CD4-positive, alpha-beta T cell (primary cell): ENCODE measurements around the gene YAE1. TPM values are rescaled to one million over a fixed set of nuclear protein-coding genes. Genes with fewer than 3 reads are reported as not detected.

Source experiments
- ATAC-seq: fragments of 200-7000 bp; cut with Tn5 transposase; one replicate; pipeline ENCODE4 v1.10.0; 2022; ENCODE audit warnings: mild to moderate bottlenecking; ENCODE audit not compliant: poor library complexity
- CTCF ChIA-PET: fragments of 350-600 bp; sonication (Branson Sonifier 250); formaldehyde crosslinking; loops from one replicate; lab custom pipeline; 2021; ENCODE audit warnings: antibody characterized with exemption, inconsistent platforms; lab: Charles Lee
- POLR2A ChIA-PET: fragments of 350-600 bp; sonication (Branson Sonifier 250); formaldehyde crosslinking; loops from one replicate; lab custom pipeline; 2021; ENCODE audit warnings: antibody characterized with exemption, inconsistent platforms; lab: Charles Lee
- DNase-seq, 14 experiments: peaks; one replicate each; pipeline ENCODE4 v3.0.0-alpha.2; 2013 to 2020; ENCODE audit warnings: mixed read lengths in 2 of 14
- H3K27ac ChIP-seq, 2 donors: one replicate each; pipeline versions ENCODE4 v1.5.1 to v1.7.0; 2013; ENCODE audit warnings: low read length in 2 of 2, low read depth in 1 of 2, mild to moderate bottlenecking in 1 of 2
- H3K27me3 ChIP-seq, 2 experiments: 1 replicate in 1 of 2; 2 replicates in 1 of 2; pipeline versions ENCODE4 v1.6.1 to v1.7.0; 2013; ENCODE audit warnings: low read length in 2 of 2, control low read depth in 1 of 2, mild to moderate bottlenecking in 1 of 2, moderate library complexity in 1 of 2; ENCODE audit not compliant: insufficient read depth in 2 of 2, control insufficient read depth in 1 of 2
- H3K36me3 ChIP-seq: one replicate; pipeline ENCODE4 v1.6.1; 2013; ENCODE audit warnings: low read length, control low read depth; ENCODE audit not compliant: insufficient read depth
- H3K4me1 ChIP-seq: one replicate; pipeline ENCODE4 v1.6.1; 2013; ENCODE audit warnings: low read length, control low read depth; ENCODE audit not compliant: insufficient read depth
- H3K4me3 ChIP-seq: one replicate; pipeline ENCODE4 v1.5.1; 2013; ENCODE audit warnings: mild to moderate bottlenecking, low read length, moderate library complexity
- H3K9me3 ChIP-seq, 2 experiments: 1 replicate in 1 of 2; 2 replicates in 1 of 2; pipeline versions ENCODE4 v1.6.1 to v1.7.0; 2013; ENCODE audit warnings: low read length in 2 of 2, mild to moderate bottlenecking in 2 of 2, control low read depth in 1 of 2, moderate library complexity in 1 of 2; ENCODE audit not compliant: control insufficient read depth in 1 of 2, insufficient read depth in 1 of 2
- H3K27ac Mint-ChIP-seq: one replicate; pipeline ENCODE4 v1.8.0; 2020; ENCODE audit warnings: mixed read lengths
- H3K27me3 Mint-ChIP-seq: one replicate; pipeline ENCODE4 v1.8.0; 2021; ENCODE audit warnings: mixed read lengths
- H3K36me3 Mint-ChIP-seq: one replicate; pipeline ENCODE4 v1.8.0; 2021; ENCODE audit warnings: low read depth, mixed read lengths
- H3K4me1 Mint-ChIP-seq: one replicate; pipeline ENCODE4 v1.8.0; 2021; ENCODE audit warnings: low read depth, mixed read lengths
- H3K4me3 Mint-ChIP-seq: one replicate; pipeline ENCODE4 v1.8.0; 2020; ENCODE audit warnings: mild to moderate bottlenecking, mixed read lengths
- H3K9me3 Mint-ChIP-seq: one replicate; pipeline ENCODE4 v1.8.0; 2020; ENCODE audit warnings: mixed read lengths
- CTCF ChIP-seq: fragments of 200-600 bp; IDR thresholded peaks from one replicate; pipeline ENCODE4 v1.8.0; 2022; ENCODE audit warnings: antibody characterized with exemption, mild to moderate bottlenecking
- intact Hi-C, 2 experiments: fragments of 100-400 bp; cut with DNase I in 1 of 2; cut with micrococcal nuclease in 1 of 2; formaldehyde crosslinking; loops; one replicate each; pipeline versions ENCODE4 v1.15.1 to v1.9.0; 2023 to 2025; cut with DNase I, micrococcal nuclease
- total RNA-seq, 174 experiments: library from RNA in 2 of 174; stranded (reverse) in 2 of 174; gene quantifications; one replicate each; pipeline ENCODE4 v1.2.3 and lab custom pipeline; 2021 to 2026

YAE1 gene
- total RNA-seq, 2 experiments from 2014 or later, result 5.0 to 7.4 TPM

DNA sequence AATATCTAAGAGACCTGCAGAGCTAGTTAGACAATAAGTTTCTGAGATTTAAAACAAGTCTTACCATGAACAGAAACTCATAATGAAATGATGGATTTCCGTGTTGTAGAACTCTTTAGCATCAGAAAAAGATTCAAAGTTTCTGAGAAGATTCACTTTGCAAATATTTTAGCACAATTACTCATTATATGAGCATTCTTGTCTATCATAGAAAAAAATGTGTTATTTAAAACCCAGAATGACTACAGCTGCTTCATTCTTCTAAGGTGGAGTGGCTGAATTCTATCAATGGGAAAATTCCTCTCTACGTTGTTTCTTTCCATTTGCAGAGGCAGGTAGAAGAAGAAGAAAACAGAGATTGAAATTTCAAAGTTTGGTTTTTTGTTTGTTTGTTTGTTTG is 36.1 kb downstream of the YAE1 start:
- Mint-ChIP-seq H3K27me3 (no peaks in the 10 kb centered on the region), H3K9me3 (no peaks in the 10 kb centered on the region), H3K36me3 (no peaks in the 10 kb centered on the region), H3K4me3 (no peak overlapping the region), H3K27ac (no peak overlapping the region), H3K4me1 (peaks cover 36% of the 10 kb centered on the region)
- Histone ChIP-seq H3K27ac (no peak overlapping the region), H3K4me1 (peaks cover 5% of the 10 kb centered on the region), H3K4me3 (no peak overlapping the region), H3K36me3 (no peaks in the 10 kb centered on the region), H3K9me3 (no peaks in the 10 kb centered on the region), H3K27me3 (no peaks in the 10 kb centered on the region)
- POLR2A ChIA-PET, result no interaction called here
- no peak for TF ChIP-seq CTCF
- CTCF ChIA-PET, result interaction anchor here (1.9 kb wide), 1 partner anchor 8 kb away, joined by 5 read pairs; no protein-coding TSS in a partner anchor
- intact Hi-C loops, result no loop called here
- DNase-seq (no peak), ATAC-seq (no peak)

DNA sequence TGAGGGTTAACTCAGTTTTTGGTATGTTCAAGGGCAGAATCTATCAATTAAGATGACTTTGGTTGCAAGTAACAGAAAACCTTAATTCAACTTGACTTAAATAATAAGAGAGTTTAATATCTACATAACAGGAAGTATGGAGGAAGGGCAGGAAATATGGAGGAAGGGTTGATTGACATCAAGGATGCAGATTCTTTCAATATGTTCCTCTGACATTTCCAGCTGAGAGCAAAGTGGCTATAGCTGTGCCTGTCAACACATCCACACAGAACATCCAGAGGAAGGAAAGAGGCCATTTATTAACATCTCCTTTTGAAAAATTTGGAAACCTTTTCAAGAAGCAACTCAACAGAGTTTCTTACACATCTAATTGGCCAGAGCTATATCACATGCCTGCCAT is 37.7 kb downstream of the YAE1 start:
- no peak overlapping the region for H3K27ac Mint-ChIP-seq
- H3K4me3 Mint-ChIP-seq, result no peak overlapping the region

DNA sequence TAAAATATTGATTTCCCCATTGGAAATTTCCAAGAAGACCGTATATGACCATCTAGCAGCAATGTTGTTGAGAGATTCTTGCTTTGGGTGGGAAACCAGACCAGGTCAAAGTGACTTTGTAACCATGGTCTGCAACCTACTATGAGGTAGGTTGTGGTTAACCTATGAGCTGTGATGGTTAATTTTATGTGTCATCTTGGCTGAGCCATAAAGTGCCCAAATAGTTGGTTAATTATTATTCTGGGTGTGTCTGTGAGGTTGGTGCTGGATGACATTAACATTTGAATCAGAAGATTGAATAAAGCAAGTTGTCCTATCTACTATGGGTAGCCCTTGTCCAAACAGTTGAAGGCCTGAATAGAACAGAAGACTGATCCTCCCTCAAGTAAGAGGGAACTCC is 38.9 kb downstream of the YAE1 start:
- DNase-seq (no peak), ATAC-seq (no peak)
- Histone ChIP-seq H3K36me3 (no peaks in the 10 kb centered on the region), H3K4me3 (no peak overlapping the region), H3K9me3 (no peaks in the 10 kb centered on the region), H3K4me1 (peaks cover 12% of the 10 kb centered on the region), H3K27me3 (peaks cover 0 to 4% of the 10 kb centered on the region in 2 experiments), H3K27ac (no peak overlapping the region)
- Mint-ChIP-seq H3K27ac (peak overlapping the region; percentile 48), H3K36me3 (no peaks in the 10 kb centered on the region), H3K27me3 (peaks cover 11% of the 10 kb centered on the region), H3K9me3 (no peaks in the 10 kb centered on the region), H3K4me1 (peaks cover 59% of the 10 kb centered on the region), H3K4me3 (no peak overlapping the region)
- no peak for TF ChIP-seq CTCF
- ChIA-PET CTCF (interaction anchor here (1.1 to 1.8 kb wide), 4 partner anchors 9 to 24 kb away, joined by 3 read pairs; no protein-coding TSS in a partner anchor), POLR2A (interaction anchor here (1.0 to 1.6 kb wide), 3 partner anchors 12 to 29 kb away, joined by 3 to 16 read pairs (median 4); partner anchors contain the start of gene RALA)
- intact Hi-C loops, result no loop called here

More for the DNA sequence above, 37.7 kb downstream of the YAE1 start:
- TF ChIP-seq CTCF, result no peak
- peaks cover 2% of the 10 kb centered on the region for H3K27me3 Mint-ChIP-seq
- ATAC-seq (no peak), DNase-seq (no peak)
- peaks cover 5% of the 10 kb centered on the region for H3K4me1 ChIP-seq
- peaks cover 49% of the 10 kb centered on the region for H3K4me1 Mint-ChIP-seq
- no peaks in the 10 kb centered on the region for H3K36me3 ChIP-seq
- no peaks in the 10 kb centered on the region for H3K9me3 Mint-ChIP-seq
- POLR2A ChIA-PET, result no interaction called here
- CTCF ChIA-PET, result interaction anchor here (1.1 to 1.9 kb wide), 2 partner anchors 10 to 14 kb away, joined by 3 to 5 read pairs; no protein-coding TSS in a partner anchor
- no peaks in the 10 kb centered on the region for H3K9me3 ChIP-seq
- no peaks in the 10 kb centered on the region for H3K36me3 Mint-ChIP-seq
- H3K27ac ChIP-seq, result no peak overlapping the region
- intact Hi-C loops, result no loop called here
- H3K27me3 ChIP-seq, result no peaks in the 10 kb centered on the region
- H3K4me3 ChIP-seq, result no peak overlapping the region
